ENCODE results near the gene GPR176. TPM values are rescaled to one million over a fixed set of nuclear protein-coding genes. Genes with fewer than 3 reads are reported as not detected.

The GPR176 gene
- 9.8 and 14.4 TPM in 2 replicates for total RNA-seq (2022)
- percentile 59 among the genes with signal in this experiment for Bru-seq, nascent RNA
- BruChase-seq, experiment 1, labeled RNA remaining after a 2-hour chase, result percentile 53 among the genes with signal in this experiment
- percentile 50 among the genes with signal in this experiment for BruChase-seq, experiment 2, labeled RNA remaining after a 6-hour chase
- long read RNA-seq, transcript GPR176-205 (3 exons, 2,816 nt), result major isoform, 12 of 25 reads
- long read RNA-seq, partial matches to known transcripts, result 0 of 25 reads
- long read RNA-seq, other reads (novel, unspliced or antisense), result 13 of 25 reads

GRCh38 chr15:39919748-39920509 lies at the start of gene GPR176:
GPR176 (minus strand) TSS chr15:39920266; CDS start chr15:39920026, 240 bp downstream.
- H3K4me1 ChIP-seq, result peaks cover 18% of the 10 kb centered on the region
- no peaks in the 10 kb centered on the region for H3K27me3 ChIP-seq (replicated peaks; ENCODE audit: control insufficient read depth, insufficient read depth, low read length)
- DNase-seq, result peak; percentile 40 to 53
- Mint-ChIP-seq H3K36me3 (ENCODE audit: insufficient read depth, unreplicated experiment) (peaks cover 10% of the 10 kb centered on the region), H3K4me1 (ENCODE audit: low read depth, unreplicated experiment) (peaks cover 20% of the 10 kb centered on the region), H3K9me3 (ENCODE audit: unreplicated experiment) (no peaks in the 10 kb centered on the region), H3K27me3 (ENCODE audit: insufficient read depth, unreplicated experiment) (no peaks in the 10 kb centered on the region), H3K4me3 (ENCODE audit: unreplicated experiment) (peak within 1 kb of the TSS; percentile 90), H3K27ac (ENCODE audit: unreplicated experiment) (peak within 1 kb of the TSS; percentile 80)
- intact Hi-C loops (cut with micrococcal nuclease; ENCODE audit: unreplicated experiment), result loop anchor here (2.0 to 5.0 kb wide), 2 partner anchors 33 to 253 kb away; no protein-coding TSS in a partner anchor
- peak within 1 kb of the TSS; percentile 88 for H3K4me3 ChIP-seq (ENCODE audit: low read depth, low read length)
- no peaks in the 10 kb centered on the region for H3K9me3 ChIP-seq
- ChIA-PET CTCF (interaction anchor here (1.3 kb wide), 1 partner anchor 32 kb away, joined by 3 read pairs; no protein-coding TSS in a partner anchor), POLR2A (interaction anchor here (0.6 to 1.1 kb wide), 2 partner anchors 14 to 177 kb away, joined by 3 to 4 read pairs; partner anchors contain the start of gene EIF2AK4)
- no peaks in the 10 kb centered on the region for H3K36me3 ChIP-seq (ENCODE audit: control insufficient read depth, insufficient read depth, low read length)
- no TSS peak for BruUV-seq (replicated peaks)
- TF ChIP-seq, protein P1, sequence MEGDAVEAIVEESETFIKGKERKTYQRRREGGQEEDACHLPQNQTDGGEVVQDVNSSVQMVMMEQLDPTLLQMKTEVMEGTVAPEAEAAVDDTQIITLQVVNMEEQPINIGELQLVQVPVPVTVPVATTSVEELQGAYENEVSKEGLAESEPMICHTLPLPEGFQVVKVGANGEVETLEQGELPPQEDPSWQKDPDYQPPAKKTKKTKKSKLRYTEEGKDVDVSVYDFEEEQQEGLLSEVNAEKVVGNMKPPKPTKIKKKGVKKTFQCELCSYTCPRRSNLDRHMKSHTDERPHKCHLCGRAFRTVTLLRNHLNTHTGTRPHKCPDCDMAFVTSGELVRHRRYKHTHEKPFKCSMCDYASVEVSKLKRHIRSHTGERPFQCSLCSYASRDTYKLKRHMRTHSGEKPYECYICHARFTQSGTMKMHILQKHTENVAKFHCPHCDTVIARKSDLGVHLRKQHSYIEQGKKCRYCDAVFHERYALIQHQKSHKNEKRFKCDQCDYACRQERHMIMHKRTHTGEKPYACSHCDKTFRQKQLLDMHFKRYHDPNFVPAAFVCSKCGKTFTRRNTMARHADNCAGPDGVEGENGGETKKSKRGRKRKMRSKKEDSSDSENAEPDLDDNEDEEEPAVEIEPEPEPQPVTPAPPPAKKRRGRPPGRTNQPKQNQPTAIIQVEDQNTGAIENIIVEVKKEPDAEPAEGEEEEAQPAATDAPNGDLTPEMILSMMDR (IDR thresholded peaks at IDR 0.05; ENCODE audit: insufficient read depth in 1 of 2, low read depth in 1 of 2, low read length in 1 of 2, severe bottlenecking in 1 of 2, unreplicated experiment in 1 of 2), result no peak

DNA sequence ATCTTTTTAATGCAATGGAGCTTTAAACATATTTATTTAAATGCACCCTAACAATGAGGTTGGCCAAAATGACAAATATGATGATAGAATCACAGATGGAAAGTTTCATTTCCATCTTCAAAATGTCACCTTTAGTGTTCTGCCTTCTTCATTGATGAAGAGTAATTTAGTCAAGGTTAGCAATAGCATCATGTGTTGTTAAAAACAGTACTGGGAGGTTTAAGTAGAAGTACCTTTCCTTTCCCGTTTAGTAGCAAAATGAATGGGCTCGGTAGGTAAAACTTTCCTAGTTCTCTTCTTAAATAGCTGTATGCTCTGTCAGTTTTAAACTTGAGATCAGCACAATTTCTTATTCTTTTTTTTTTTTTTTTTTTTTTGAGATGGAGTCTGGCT lies 48.9 kb upstream of the GPR176 start:
- POLR2A ChIA-PET, result no interaction called here

More for the DNA sequence above, 48.9 kb upstream of the GPR176 start:
- H3K27me3 Mint-ChIP-seq (ENCODE audit: insufficient read depth, unreplicated experiment), result no peaks in the 10 kb centered on the region
- no peak for DNase-seq
- no TSS peak for BruUV-seq (replicated peaks)
- H3K27me3 ChIP-seq (replicated peaks; ENCODE audit: control insufficient read depth, insufficient read depth, low read length), result no peaks in the 10 kb centered on the region
- no peaks in the 10 kb centered on the region for H3K4me1 ChIP-seq
- H3K36me3 ChIP-seq (ENCODE audit: control insufficient read depth, insufficient read depth, low read length), result peaks cover 2% of the 10 kb centered on the region
- H3K4me3 Mint-ChIP-seq (ENCODE audit: unreplicated experiment), result no peak overlapping the region
- no peaks in the 10 kb centered on the region for H3K9me3 Mint-ChIP-seq (ENCODE audit: unreplicated experiment)
- CTCF ChIA-PET, result no interaction called here
- H3K4me1 Mint-ChIP-seq (ENCODE audit: low read depth, unreplicated experiment), result no peaks in the 10 kb centered on the region
- TF ChIP-seq, protein P1 (IDR thresholded peaks at IDR 0.05; ENCODE audit: insufficient read depth in 1 of 2, low read depth in 1 of 2, low read length in 1 of 2, severe bottlenecking in 1 of 2, unreplicated experiment in 1 of 2), result no peak
- H3K36me3 Mint-ChIP-seq (ENCODE audit: insufficient read depth, unreplicated experiment), result peaks cover 37% of the 10 kb centered on the region
- no peak overlapping the region for H3K27ac Mint-ChIP-seq (ENCODE audit: unreplicated experiment)
- H3K9me3 ChIP-seq, result no peaks in the 10 kb centered on the region
- intact Hi-C loops (cut with micrococcal nuclease; ENCODE audit: unreplicated experiment), result no loop called here
- no peak overlapping the region for H3K4me3 ChIP-seq (ENCODE audit: low read depth, low read length)
